Brain microvascular endothelial cell (primary cell): ENCODE data around the gene OR5H6.

Experiments
- DNase-seq: peaks from one replicate; pipeline ENCODE4 v3.0.0-alpha.2; 2020
- H3K27ac ChIP-seq: fragments of 250-450 bp; sonication (Bioruptor Pico); 2 replicates; pipeline ENCODE4 v1.5.1; 2020; ENCODE audit warnings: mild to moderate bottlenecking, moderate library complexity
- H3K27me3 ChIP-seq: fragments of 250-450 bp; sonication (Bioruptor Pico); replicated peaks from 2 replicates; pipeline ENCODE4 v1.5.1; 2020; ENCODE audit warnings: mild to moderate bottlenecking
- H3K36me3 ChIP-seq: fragments of 250-450 bp; sonication (Bioruptor Pico); replicated peaks from 2 replicates; pipeline ENCODE4 v1.5.1; 2020; ENCODE audit warnings: mild to moderate bottlenecking
- H3K4me3 ChIP-seq: 2 replicates; pipeline ENCODE4 v1.5.1; 2011; ENCODE audit warnings: low read depth, mild to moderate bottlenecking, control low read depth, low read length, moderate library complexity
- in situ Hi-C: cut with HindIII; loops from 2 replicates; pipeline ENCODE4 v1.10.0; 2017; ENCODE audit warnings: low sequenced_read_pairs, low pct_ligation_motif_present
- TF ChIP-seq, protein P1 (sequence below): IDR thresholded peaks from 2 replicates; pipeline ENCODE4 v1.5.1; 2011; ENCODE audit warnings: low read depth, mild to moderate bottlenecking, moderate library complexity, low read length, control low read depth, inconsistent platforms; ENCODE audit errors: missing control alignments

OR5H6 gene

DNA sequence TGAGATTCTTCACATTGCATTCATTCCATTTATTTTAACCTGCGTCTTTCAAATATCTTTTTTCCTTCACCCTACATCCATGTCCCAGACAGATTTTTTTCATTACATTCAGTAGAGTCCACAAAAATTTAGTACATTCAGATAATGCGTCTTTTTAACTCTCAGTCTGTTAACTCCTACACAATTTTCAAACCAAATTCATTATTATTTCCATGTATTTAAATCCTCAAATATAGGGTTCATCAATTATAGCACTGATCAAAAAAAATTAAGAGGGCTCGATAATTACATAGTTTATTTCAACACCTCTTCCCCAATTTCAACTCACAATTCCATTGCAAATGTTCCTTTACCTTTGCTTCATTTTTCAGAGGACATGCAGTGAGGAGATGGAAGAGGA lies at the start of gene OR5H6:
TSS of gene OR5H6 (plus strand) at position 301 of the 400 bp plus-strand sequence. CDS start at position 390, 89 bp downstream.
- no peak for DNase-seq
- H3K4me3 ChIP-seq = no peak within 1 kb of the TSS
- H3K36me3 ChIP-seq = no peaks in the 10 kb centered on the region
- no peaks in the 10 kb centered on the region for H3K27me3 ChIP-seq
- in situ Hi-C loops = no loop called here
- H3K27ac ChIP-seq = no peak within 1 kb of the TSS
- TF ChIP-seq, protein P1, sequence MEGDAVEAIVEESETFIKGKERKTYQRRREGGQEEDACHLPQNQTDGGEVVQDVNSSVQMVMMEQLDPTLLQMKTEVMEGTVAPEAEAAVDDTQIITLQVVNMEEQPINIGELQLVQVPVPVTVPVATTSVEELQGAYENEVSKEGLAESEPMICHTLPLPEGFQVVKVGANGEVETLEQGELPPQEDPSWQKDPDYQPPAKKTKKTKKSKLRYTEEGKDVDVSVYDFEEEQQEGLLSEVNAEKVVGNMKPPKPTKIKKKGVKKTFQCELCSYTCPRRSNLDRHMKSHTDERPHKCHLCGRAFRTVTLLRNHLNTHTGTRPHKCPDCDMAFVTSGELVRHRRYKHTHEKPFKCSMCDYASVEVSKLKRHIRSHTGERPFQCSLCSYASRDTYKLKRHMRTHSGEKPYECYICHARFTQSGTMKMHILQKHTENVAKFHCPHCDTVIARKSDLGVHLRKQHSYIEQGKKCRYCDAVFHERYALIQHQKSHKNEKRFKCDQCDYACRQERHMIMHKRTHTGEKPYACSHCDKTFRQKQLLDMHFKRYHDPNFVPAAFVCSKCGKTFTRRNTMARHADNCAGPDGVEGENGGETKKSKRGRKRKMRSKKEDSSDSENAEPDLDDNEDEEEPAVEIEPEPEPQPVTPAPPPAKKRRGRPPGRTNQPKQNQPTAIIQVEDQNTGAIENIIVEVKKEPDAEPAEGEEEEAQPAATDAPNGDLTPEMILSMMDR = no peak

DNA sequence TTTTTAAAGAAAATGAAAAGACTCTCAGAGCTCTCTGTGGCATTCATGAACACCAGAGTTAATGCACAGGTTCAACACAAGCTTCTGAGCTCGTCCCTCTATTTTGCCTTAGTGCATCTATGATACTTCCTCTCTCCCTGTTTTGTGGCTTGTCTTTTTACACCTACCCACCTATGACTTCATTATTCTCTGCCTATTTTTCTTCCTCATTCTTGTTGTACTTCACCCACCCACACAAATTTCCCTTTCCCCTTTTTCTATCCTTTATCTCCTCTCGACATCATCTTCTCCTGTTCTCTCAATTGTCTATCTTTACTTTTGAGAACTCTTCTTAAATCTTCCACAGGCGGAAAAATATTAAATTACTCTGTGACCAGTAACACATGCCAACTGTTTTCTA lies 49.0 kb upstream of the OR5H6 start:
- in situ Hi-C loops = no loop called here
- TF ChIP-seq, protein P1 = no peak
- Histone ChIP-seq H3K27me3 (no peaks in the 10 kb centered on the region), H3K36me3 (no peaks in the 10 kb centered on the region), H3K27ac (no peak overlapping the region), H3K4me3 (no peak overlapping the region)
- DNase-seq = no peak

DNA sequence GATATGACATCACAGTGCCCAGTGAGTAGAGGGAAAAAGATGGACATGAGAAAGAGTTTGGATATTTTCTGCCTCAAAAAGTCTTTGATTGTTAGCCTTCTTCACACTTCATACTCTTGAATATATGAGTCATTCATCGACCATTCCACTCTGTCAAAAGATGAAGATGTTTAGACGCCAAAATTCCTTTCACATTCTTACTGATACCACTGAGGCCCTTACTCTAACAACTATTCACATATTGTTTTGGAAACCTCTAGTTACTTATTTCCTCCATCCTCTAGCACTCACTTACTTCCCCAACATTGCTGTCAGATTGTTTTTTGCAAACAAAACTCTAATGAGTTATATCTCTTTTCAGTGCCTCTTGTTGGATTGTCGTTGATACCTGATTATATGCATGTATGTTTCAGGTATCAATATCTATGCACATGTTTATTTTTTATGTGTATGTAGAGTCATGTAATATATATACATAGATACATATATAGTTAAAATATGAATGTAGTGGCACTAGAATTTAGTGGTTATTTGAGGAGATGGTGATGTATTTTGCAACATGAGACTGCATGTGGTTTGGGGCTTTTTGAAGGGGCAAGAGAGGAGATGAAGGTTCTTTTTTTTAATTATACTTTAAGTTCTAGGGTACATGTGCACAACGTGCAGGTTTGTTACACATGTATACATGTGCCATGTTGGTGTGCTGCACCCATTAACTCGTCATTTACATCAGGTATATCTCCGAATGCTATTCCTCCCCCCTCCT lies 40.0 kb upstream of the OR5H6 start:
- no peak for DNase-seq
- Histone ChIP-seq H3K27me3 (no peaks in the 10 kb centered on the region), H3K4me3 (no peak overlapping the region), H3K36me3 (no peaks in the 10 kb centered on the region), H3K27ac (no peak overlapping the region)
- in situ Hi-C loops = no loop called here
- TF ChIP-seq, protein P1 = no peak

DNA sequence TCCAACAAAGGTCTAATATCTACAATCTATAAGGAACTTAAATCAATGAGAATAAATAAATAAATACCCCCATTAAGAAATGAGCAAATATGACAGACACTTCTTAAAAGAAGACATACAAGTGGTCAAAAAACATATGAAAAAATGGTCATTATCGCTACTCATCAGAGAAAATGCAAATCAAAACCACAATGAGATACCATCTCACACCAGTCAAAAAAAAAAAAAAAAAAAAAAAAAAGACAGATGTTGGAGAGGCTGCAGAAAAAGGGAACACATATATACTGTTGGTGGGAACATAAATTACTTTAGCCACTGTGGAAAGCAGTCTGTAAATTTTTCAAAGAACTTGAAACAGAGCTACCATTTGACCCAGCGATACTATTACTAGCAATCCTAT lies 31.6 kb upstream of the OR5H6 start:
- TF ChIP-seq, protein P1 = no peak
- no peak for DNase-seq
- in situ Hi-C loops = no loop called here
- Histone ChIP-seq H3K36me3 (no peaks in the 10 kb centered on the region), H3K27ac (no peak overlapping the region), H3K4me3 (no peak overlapping the region), H3K27me3 (no peaks in the 10 kb centered on the region)

DNA sequence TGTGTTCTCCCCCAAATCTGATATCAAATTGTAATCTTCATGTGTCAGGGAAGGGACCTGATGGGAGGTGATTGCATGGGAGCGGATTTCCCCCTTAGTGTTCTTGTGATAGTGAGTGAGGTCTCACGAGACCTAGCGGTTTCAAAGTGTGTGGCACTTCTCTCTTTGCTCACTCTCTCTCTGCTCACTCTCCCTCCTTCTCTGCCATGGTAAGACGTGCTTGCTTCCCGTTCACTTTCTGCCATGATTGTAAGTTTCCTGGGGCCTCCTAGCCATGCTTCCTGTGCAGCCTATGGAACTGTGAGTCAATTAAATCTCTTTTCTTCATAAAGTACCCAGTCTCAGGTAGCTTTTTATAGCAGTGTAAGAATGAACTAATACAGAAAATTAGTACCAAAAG lies 30.6 kb upstream of the OR5H6 start:
- no peak overlapping the region for H3K27ac ChIP-seq
- TF ChIP-seq, protein P1 = no peak
- H3K36me3 ChIP-seq = no peaks in the 10 kb centered on the region
- H3K4me3 ChIP-seq = no peak overlapping the region
- in situ Hi-C loops = no loop called here
- no peaks in the 10 kb centered on the region for H3K27me3 ChIP-seq
- DNase-seq = no peak

DNA sequence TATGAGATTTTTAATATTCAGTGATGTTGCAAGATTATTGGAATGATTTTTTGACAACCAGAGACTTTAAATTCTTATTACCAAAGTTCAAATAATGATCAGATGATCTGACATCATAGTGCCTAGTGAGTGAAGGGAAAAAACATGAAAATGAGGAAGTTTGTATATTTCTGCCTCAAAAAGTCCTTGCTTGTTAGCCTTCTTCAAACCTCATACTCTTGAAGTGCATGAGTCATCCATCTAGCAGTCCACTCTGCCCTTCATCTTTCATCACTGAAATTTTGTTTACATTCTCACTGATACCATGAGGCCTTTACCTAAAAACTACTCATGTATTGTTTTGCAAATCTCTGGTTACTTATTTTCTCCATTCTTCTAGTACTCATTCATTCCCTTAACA lies 23.9 kb upstream of the OR5H6 start:
- in situ Hi-C loops = no loop called here
- TF ChIP-seq, protein P1 = no peak
- no peak overlapping the region for H3K4me3 ChIP-seq
- no peaks in the 10 kb centered on the region for H3K27me3 ChIP-seq
- no peak overlapping the region for H3K27ac ChIP-seq
- DNase-seq = no peak
- no peaks in the 10 kb centered on the region for H3K36me3 ChIP-seq
